Measurements from ENCODE around the gene AFAP1. TPM values are rescaled to one million over a fixed set of nuclear protein-coding genes. Genes with fewer than 3 reads are reported as not detected.

The AFAP1 gene
- total and polyA plus RNA-seq, 2 of the 4 experiments (the other 2 are of a cell fraction) = 48.2 to 80.9 TPM

DNA sequence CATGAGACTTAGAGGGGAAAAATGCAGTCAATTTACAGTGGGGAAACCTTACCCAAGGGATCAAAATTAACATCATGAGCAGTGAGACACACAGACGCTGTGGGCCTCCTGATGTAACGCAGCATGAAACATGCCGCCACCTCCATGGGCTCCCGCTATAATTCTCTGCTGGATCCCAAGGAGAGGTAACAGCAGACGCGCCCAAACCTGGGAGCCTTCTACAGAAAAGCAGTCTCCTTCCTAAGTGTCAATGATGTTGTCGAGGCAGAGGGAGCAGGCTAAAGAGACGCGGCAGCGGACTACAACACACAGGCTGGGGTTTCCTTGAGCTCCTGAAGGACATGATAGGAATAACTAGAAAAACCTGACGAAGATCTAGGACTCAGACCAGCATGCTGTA, 142.3 kb downstream of the AFAP1 start:
- BruUV-seq (replicated peaks) = no TSS peak
- Histone ChIP-seq H3K4me2 (ENCODE audit: low read depth, low read length) (no peak overlapping the region), H2BK15ac (ENCODE audit: low read depth, low read length) (no peak overlapping the region), H3K4me1 (ENCODE audit: control insufficient read depth, insufficient read depth, low read length) (peaks cover 2% of the 10 kb centered on the region; the same call in 1 of the 2 replicates), H3K4me3 (ENCODE audit: insufficient read depth, low read depth, low read length) (no peak overlapping the region), H2BK20ac (ENCODE audit: low read depth, low read length) (no peak overlapping the region), H3K9me1 (ENCODE audit: insufficient read depth, low read length) (no peaks in the 10 kb centered on the region; the same call in 1 of the 2 replicates), H3K36me3 (ENCODE audit: control insufficient read depth, insufficient read depth, low read length) (peaks cover 57% of the 10 kb centered on the region), H3K9ac (ENCODE audit: low read depth, low read length) (no peak overlapping the region), H3K23ac (ENCODE audit: low read depth, low read length) (no peak overlapping the region), H2BK120ac (ENCODE audit: low read depth, low read length) (no peak overlapping the region), H3K4ac (ENCODE audit: low read depth, low read length) (no peak overlapping the region), H4K20me1 (ENCODE audit: insufficient read depth, low read length) (no peaks in the 10 kb centered on the region; the same call in 1 of the 2 replicates), H3K14ac (replicated peaks; ENCODE audit: low read depth, low read length) (no peak overlapping the region), H2AFZ (replicated peaks; ENCODE audit: low read length, poor library complexity) (no peak overlapping the region), H3K27me3 (ENCODE audit: control insufficient read depth, insufficient read depth, low read length) (no peaks in the 10 kb centered on the region), H2BK5ac (ENCODE audit: low read depth, low read length, poor library complexity, severe bottlenecking) (no peak overlapping the region), H3K56ac (ENCODE audit: extremely low read depth, insufficient read depth, low read length) (no peak overlapping the region), H3K18ac (ENCODE audit: low read depth, low read length) (no peak overlapping the region), H2AK5ac (ENCODE audit: low read depth, low read length) (no peak overlapping the region), H3K9me3 (ENCODE audit: control insufficient read depth, insufficient read depth, low read length) (no peaks in the 10 kb centered on the region), H3K27ac (ENCODE audit: insufficient read depth, low read length) (no peak overlapping the region), H4K5ac (ENCODE audit: low read depth, low read length) (no peak overlapping the region), H4K91ac (ENCODE audit: insufficient read depth, low read depth, low read length) (no peak overlapping the region), H3K79me1 (ENCODE audit: low read depth in 1 of 2, low read length in 2 of 2) (peaks cover 45 to 65% of the 10 kb centered on the region in 2 experiments), H2AK9ac (replicated peaks; ENCODE audit: low read depth, low read length, poor library complexity) (no peak overlapping the region), H4K8ac (ENCODE audit: low read depth in 2 of 2, low read length in 2 of 2) (no peak overlapping the region)
- dilution Hi-C loops (cut with HindIII; ENCODE audit: low sequenced_read_pairs, unreplicated experiment) (no loop called here), in situ Hi-C loops (cut with MboI; ENCODE audit: low sequenced_read_pairs) (no loop called here), intact Hi-C loops (cut with micrococcal nuclease) (no loop called here)
- POLR2A ChIA-PET (ENCODE audit: unreplicated experiment) = no interaction called here
- CTCF ChIA-PET = no interaction called here
- no peak for TF ChIP-seq MAFK (IDR thresholded peaks at IDR 0.05; ENCODE audit: low read depth, low read length)
- 100% methylated on average over 5 of the region's 11 CpGs; no CpG with 5 or more reads in 1 of the 2 experiments for WGBS, 2 experiments (ENCODE audit: extremely low coverage in 2 of 2, insufficient read length in 1 of 2)
- no peak for DNase-seq
- ATAC-seq (ENCODE audit: low read depth) = no peak

All from IMR-90 (cell line).